Effector CD4-positive, alpha-beta T cell (primary cell): ENCODE data around the gene C2orf92.
"Not testable (repeated sequence)": the region's sequence is repeated elsewhere in the genome, so short reads cannot be mapped to it uniquely, and the experiment has no call there.

Experiments
- DNase-seq: peaks from one replicate; pipeline ENCODE4 v3.0.0-alpha.2; 2020
- total RNA-seq: gene quantifications from one replicate; lab custom pipeline; 2026; lab: John Stamatoyannopoulos, UW

The C2orf92 gene
- total RNA-seq = 13.5 reads per million, percentile 38 among the genes with 10 or more reads in this experiment

- DNase-seq = no peak
These were observed at the start of gene C2orf92 for GRCh38 chr2:97669448-97669847. C2orf92 (plus strand) TSS chr2:97669713; CDS start chr2:97669789, 76 bp downstream.

- not testable (repeated sequence) for DNase-seq
These were observed 49.0 kb upstream of the C2orf92 start for GRCh38 chr2:97620492-97620891.

- DNase-seq = not testable (repeated sequence)
These were observed 46.5 kb upstream of the C2orf92 start for GRCh38 chr2:97622976-97623375.

- DNase-seq = not testable (repeated sequence)
These were observed 44.0 kb upstream of the C2orf92 start for GRCh38 chr2:97625354-97626048.

- DNase-seq = not testable (repeated sequence)
These were observed 43.5 kb upstream of the C2orf92 start for GRCh38 chr2:97626049-97626430.

- DNase-seq = no peak
These were observed 25.3 kb upstream of the C2orf92 start for GRCh38 chr2:97644023-97644717.

GRCh38 chr2:97645112-97645694, 24.3 kb upstream of the C2orf92 start:
- no peak for DNase-seq

- peak; percentile 98 for DNase-seq
These were observed 23.6 kb upstream of the C2orf92 start, which contains the start of gene COX5B for GRCh38 chr2:97645695-97646629. COX5B (plus strand) TSS chr2:97646062; CDS start chr2:97646087, 25 bp downstream.

- no peak for DNase-seq
These were observed 22.5 kb upstream of the C2orf92 start for GRCh38 chr2:97646977-97647376.

- no peak for DNase-seq
These were observed 18.4 kb upstream of the C2orf92 start for GRCh38 chr2:97651114-97651513.

GRCh38 chr2:97653473-97653872, 16.0 kb upstream of the C2orf92 start:
- no peak for DNase-seq

- DNase-seq = no peak
These were observed 15.6 kb upstream of the C2orf92 start for GRCh38 chr2:97653874-97654273.

GRCh38 chr2:97654309-97654708, 15.2 kb upstream of the C2orf92 start:
- DNase-seq = no peak

GRCh38 chr2:97654791-97655190, 14.7 kb upstream of the C2orf92 start:
- DNase-seq = no peak

- DNase-seq = no peak
These were observed 13.3 kb upstream of the C2orf92 start for GRCh38 chr2:97656129-97656755.

GRCh38 chr2:97656905-97657587, 12.5 kb upstream of the C2orf92 start:
- no peak for DNase-seq

- DNase-seq = no peak
These were observed 11.4 kb upstream of the C2orf92 start for GRCh38 chr2:97657986-97658690.

- DNase-seq = no peak
These were observed 10.8 kb upstream of the C2orf92 start for GRCh38 chr2:97658691-97659157.

GRCh38 chr2:97659256-97660043, 10.1 kb upstream of the C2orf92 start:
- no peak for DNase-seq
